Measurements from ENCODE around the gene NET1.
"Not testable (repeated sequence)": the region's sequence is repeated elsewhere in the genome, so short reads cannot be mapped to it uniquely, and the experiment has no call there.

Gene NET1

GRCh38 chr10:5462841-5463293 is 50.5 kb downstream of the NET1 start:
- DNase-seq (ENCODE audit: low spot score) = no peak

GRCh38 chr10:5464546-5464945 is 52.2 kb downstream of the NET1 start:
- DNase-seq (ENCODE audit: low spot score) = no peak

GRCh38 chr10:5465976-5466450 is 53.7 kb downstream of the NET1 start:
- no peak for DNase-seq (ENCODE audit: low spot score)

- no peak for DNase-seq (ENCODE audit: low spot score)
Observed at GRCh38 chr10:5466451-5467206, 54.3 kb downstream of the NET1 start.

- DNase-seq (ENCODE audit: low spot score) = no peak
Observed at GRCh38 chr10:5467207-5467535, 54.8 kb downstream of the NET1 start.

- no peak for DNase-seq (ENCODE audit: low spot score)
Observed at GRCh38 chr10:5467634-5468255, 55.4 kb downstream of the NET1 start.

GRCh38 chr10:5468262-5469106 is 56.1 kb downstream of the NET1 start:
- no peak for DNase-seq (ENCODE audit: low spot score)

GRCh38 chr10:5469353-5470061 is 57.1 kb downstream of the NET1 start:
- DNase-seq (ENCODE audit: low spot score) = no peak

- DNase-seq (ENCODE audit: low spot score) = no peak
Observed at GRCh38 chr10:5470062-5470751, 57.9 kb downstream of the NET1 start.

- not testable (repeated sequence) for DNase-seq (ENCODE audit: low spot score)
Observed at GRCh38 chr10:5474642-5475041, 62.3 kb downstream of the NET1 start.

- not testable (repeated sequence) for DNase-seq (ENCODE audit: low spot score)
Observed at GRCh38 chr10:5475088-5475487, 62.7 kb downstream of the NET1 start.

- DNase-seq (ENCODE audit: low spot score) = not testable (repeated sequence)
Observed at GRCh38 chr10:5475974-5476807, 63.8 kb downstream of the NET1 start.

- DNase-seq (ENCODE audit: low spot score) = no peak
Observed at GRCh38 chr10:5476918-5477525, 64.7 kb downstream of the NET1 start.

- DNase-seq (ENCODE audit: low spot score) = no peak
Observed at GRCh38 chr10:5477948-5478693, 65.8 kb downstream of the NET1 start.

GRCh38 chr10:5478694-5479305 is 66.4 kb downstream of the NET1 start:
- no peak for DNase-seq (ENCODE audit: low spot score)

- peak; percentile 21 for DNase-seq (ENCODE audit: low spot score)
Observed at GRCh38 chr10:5479481-5480161, 67.3 kb downstream of the NET1 start.

GRCh38 chr10:5480162-5480941 is 68.0 kb downstream of the NET1 start:
- DNase-seq (ENCODE audit: low spot score) = no peak

GRCh38 chr10:5481121-5481520 is 68.8 kb downstream of the NET1 start:
- no peak for DNase-seq (ENCODE audit: low spot score)
